CD4-positive, alpha-beta T cell treated with Interleukin-6 for 4 hours (primary cell): ENCODE measurements around the gene NELL1.
"Not testable (repeated sequence)": the region's sequence is repeated elsewhere in the genome, so short reads cannot be mapped to it uniquely, and the experiment has no call there.

Experiments used
- DNase-seq: peaks from one replicate; pipeline ENCODE4 v3.0.0-alpha.2; 2020; ENCODE audit warnings: mixed read lengths

NELL1 gene

DNA sequence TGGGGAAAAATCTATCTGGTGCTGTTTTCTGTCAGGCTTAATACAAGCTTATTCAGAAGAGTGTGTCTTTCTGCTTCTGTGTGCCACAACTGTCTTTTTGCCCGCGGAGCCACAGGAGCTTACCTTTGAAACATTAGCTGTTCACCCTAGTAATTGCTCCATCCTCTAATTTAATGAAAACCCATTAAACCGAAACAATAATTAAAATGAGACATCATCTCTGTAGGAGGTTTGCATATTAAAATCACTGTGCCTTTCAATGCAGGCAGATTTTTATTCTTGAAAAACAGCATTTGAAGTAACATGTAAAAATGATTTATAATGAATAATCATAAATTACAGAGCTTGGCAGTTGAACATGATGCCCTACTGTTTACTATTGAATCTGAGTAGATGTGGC, 102.3 kb downstream of the NELL1 start:
- DNase-seq: no peak

GRCh38 chr11:20775331-20775730, 105.9 kb downstream of the NELL1 start:
- DNase-seq: no peak

- no peak for DNase-seq
Measured at GRCh38 chr11:20782775-20783174, 113.4 kb downstream of the NELL1 start.

- no peak for DNase-seq
Measured at GRCh38 chr11:20783220-20783619, 113.8 kb downstream of the NELL1 start.

GRCh38 chr11:20790622-20791021, 121.2 kb downstream of the NELL1 start:
- no peak for DNase-seq

GRCh38 chr11:20795005-20795404, 125.6 kb downstream of the NELL1 start:
- no peak for DNase-seq

DNA sequence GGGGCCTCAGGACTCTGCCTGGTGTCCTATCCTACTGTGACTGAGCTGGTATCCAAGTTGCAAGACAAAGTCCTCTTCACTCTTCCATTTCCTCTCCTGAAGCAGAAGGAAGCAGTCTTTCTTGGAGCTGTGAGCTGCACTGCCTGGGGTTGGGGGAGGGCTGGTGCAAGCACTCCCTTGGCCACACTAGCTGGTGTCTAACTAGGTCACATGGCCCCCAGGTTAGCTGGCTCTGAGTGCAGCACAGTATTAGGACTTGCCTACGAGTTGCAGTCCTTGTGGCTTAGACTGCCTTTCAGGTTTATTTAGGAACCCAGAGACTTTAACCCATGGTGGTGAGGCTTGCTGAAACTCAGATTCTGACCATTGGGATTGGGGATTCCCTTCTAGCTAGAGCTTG, 138.9 kb downstream of the NELL1 start:
- no peak for DNase-seq

- no peak for DNase-seq
Measured at GRCh38 chr11:20821046-20821445, 151.7 kb downstream of the NELL1 start.

GRCh38 chr11:20821470-20821869, 152.1 kb downstream of the NELL1 start:
- no peak for DNase-seq

DNA sequence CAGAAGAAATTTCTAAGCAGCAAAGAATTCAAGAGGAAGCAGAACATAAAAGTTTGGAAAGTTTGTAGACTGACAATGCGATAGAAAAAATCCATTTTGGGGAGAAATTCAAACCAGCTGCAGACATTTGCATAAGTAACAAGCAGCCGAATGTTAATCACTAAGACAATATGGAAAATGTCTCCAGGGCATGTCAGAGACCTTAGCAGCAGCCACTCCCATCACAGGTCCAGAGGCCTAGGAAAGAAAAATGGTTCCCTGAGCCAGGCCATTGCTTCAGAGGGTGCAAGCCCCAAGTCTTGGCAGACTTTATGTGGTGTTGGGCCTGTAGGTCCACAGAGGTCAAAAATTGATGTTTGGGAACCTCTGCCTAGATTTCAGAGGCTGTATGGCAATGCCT, 155.4 kb downstream of the NELL1 start:
- DNase-seq: no peak

DNA sequence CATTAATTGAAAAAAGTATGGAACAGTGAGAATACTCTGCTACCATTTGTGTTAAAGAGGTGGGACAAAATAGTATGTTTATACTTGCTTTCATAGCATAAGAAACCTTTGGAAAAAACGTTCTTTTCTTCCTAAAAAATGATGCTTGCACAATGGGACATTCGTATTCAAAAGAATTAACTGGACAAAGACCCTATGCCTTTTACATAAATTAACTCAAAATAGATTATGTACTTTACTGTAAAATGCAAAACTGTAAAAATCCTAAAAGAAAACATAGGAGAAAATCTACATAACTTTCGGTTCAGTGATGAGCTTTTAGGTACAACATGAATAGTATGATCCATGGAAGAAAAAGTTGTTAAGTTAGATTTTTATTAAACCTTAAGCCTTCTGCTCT, 166.2 kb downstream of the NELL1 start:
- DNase-seq: no peak

GRCh38 chr11:20839231-20839630, 169.8 kb downstream of the NELL1 start:
- no peak for DNase-seq

- no peak for DNase-seq
Measured at GRCh38 chr11:20840341-20840740, 171.0 kb downstream of the NELL1 start.

DNA sequence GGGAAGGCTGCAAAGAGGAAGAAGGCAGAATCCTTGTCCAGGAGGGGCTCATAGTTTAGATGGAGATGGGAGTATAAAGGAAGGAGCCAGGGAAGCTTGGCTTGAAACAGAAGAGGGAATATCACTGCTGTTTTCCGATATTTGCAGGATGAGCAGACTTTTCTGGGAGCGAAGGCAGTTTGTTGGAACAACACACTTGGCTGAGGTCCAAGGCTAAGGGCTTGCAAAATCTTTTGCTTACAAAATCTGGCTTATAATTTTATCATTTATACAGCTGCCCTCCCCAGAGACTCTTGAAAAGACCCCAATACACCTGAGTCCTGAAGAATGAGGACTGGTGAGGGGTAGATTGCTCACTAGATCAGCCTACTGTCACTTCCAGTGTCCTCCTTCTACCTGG, 174.8 kb downstream of the NELL1 start:
- no peak for DNase-seq

- DNase-seq: no peak
Measured at GRCh38 chr11:20844630-20845029, 175.2 kb downstream of the NELL1 start.

- no peak for DNase-seq
Measured at GRCh38 chr11:20854215-20854955, 185.0 kb downstream of the NELL1 start.

- no peak for DNase-seq
Measured at GRCh38 chr11:20861322-20861721, 191.9 kb downstream of the NELL1 start.

DNA sequence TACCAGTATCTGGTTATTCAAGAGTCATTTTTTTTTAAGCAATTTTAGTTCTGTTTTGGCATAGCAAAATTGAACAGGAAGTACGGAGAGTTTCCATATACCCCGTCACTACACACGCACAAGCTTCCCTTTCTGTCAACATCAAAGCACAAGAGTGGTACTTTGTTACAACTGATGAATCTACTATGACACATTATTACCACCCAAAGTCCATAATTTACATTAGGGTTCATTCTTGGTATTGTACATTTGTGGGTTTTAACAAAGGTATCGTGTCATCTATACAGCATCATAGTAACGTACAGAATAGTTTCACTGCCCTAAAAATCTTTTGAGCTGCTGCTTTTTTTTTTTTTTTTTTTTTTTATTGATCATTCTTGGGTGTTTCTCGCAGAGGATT, 192.9 kb downstream of the NELL1 start:
- DNase-seq: not testable (repeated sequence)

- no peak for DNase-seq
Measured at GRCh38 chr11:20864628-20865027, 195.2 kb downstream of the NELL1 start.

GRCh38 chr11:20865161-20865560, 195.8 kb downstream of the NELL1 start:
- DNase-seq: no peak

DNA sequence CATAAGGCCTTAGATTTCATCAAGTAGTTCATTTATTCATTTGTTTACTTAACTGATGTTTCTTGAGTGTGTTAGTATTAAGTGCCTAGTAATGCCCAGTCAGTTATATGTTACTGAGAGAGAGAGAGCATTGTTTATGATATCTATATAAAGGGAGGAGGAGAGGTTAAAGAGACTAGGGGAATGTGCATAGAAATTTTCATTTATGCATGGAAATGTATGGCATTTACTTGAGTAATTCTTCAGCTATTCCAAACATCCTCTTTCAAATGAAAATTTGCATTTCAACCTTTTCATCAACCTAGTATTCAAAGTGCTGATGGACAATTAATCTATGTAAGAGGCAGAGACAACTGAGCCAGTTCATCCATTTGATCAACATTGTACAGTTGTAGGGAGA, 199.7 kb downstream of the NELL1 start:
- no peak for DNase-seq

DNA sequence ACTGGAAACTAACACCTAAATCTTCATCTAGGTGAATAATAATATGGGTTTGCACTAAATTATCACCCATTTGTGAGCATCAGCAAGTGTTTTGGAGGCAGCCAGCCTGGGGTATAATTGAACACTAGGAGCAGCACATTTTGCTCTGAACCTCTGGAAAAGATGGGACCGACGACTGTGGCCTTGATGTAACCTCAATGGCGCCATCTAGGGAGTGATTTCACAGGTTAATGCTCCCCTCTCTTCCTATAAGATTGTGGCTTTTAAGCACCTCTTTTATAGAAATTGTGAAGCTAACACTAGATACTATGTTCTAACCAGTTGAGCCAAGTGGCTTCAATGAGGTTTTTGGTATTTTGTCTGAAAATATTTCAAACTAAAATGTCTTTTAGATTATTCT, 203.7 kb downstream of the NELL1 start:
- no peak for DNase-seq

DNA sequence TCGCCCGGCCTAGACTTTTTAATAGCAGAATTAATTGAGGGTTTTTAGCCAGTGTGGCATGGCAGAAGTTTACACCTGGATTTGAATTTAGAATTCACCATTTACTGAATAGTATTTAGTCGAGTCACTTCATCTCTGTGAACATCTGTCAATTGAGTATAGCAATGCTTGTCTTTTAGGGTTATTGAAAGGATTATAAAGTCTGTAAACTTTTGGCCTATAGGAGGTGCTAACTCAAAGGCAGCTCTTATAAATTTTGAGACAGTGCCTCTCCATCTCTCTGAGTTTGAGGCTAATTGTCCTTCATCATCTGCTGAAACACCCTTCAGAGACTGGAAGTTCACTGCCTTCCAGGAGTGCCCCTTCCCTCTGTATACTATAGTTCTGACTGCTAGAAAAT, 205.0 kb downstream of the NELL1 start:
- DNase-seq: no peak

GRCh38 chr11:20875889-20876288, 206.5 kb downstream of the NELL1 start:
- DNase-seq: no peak

- no peak for DNase-seq
Measured at GRCh38 chr11:20876738-20877137, 207.4 kb downstream of the NELL1 start.
